ENCODE data around the gene HOXB6. TPM values are rescaled to one million over a fixed set of nuclear protein-coding genes. Genes with fewer than 3 reads are reported as not detected.

The HOXB6 gene
- total RNA-seq, 1 experiment from 2014 or later: 64.8 TPM

DNA sequence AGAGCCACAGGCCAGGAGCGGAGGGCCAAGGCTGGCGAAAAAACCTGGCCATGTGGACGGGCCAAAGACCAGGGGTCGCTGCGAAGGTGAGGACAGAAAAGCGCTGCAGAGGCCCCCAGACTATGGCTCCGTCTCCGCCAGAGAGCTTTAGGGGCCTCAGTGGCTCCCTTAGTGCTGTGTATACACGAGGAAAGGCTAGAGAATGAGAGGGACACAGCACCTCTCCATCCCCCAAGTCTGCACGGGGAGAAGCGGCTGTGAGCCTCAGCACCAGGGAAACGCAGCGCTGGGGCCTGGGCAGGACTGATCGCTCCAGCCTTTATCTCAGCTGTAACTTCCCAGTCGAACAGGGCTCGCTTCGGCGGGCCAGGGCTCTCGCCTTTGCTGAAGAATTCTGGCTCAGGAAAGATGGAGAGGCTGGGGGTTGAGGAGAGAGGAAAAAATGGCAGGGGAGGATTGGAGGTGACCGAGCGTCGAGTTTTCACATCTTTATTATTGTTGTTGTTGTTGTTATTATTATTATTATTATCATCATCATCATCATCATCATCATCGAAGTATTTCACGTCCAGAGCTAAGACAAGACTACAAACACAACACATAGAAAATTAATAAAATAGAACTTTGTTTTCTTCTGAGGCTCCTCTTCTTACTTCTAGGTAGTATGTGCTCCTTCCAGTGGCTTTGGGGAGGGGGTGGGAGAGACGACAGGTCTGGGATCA, 9.3 kb downstream of the HOXB6 start:
- intact Hi-C loops (cut with micrococcal nuclease): no loop called here
- Histone ChIP-seq H2AFZ (ENCODE audit: low read depth, low read length, poor library complexity, severe bottlenecking) (no peak overlapping the region), H3K4me3 (replicated peaks in 1 of 2; ENCODE audit: low read depth in 1 of 2, low read length in 2 of 2) (no peak overlapping the region), H4K20me1 (ENCODE audit: insufficient read depth) (no peaks in the 10 kb centered on the region), H3K4me1 (ENCODE audit: control insufficient read depth in 1 of 2, insufficient read depth in 2 of 2, low read length in 2 of 2) (peaks cover 7% of the 10 kb centered on the region in 2 experiments), H3K9ac (ENCODE audit: low read length) (no peak overlapping the region), H3K9me2 (ENCODE audit: insufficient read depth) (no peaks in the 10 kb centered on the region), H3K27me3 (ENCODE audit: insufficient read depth, low read length) (no peaks in the 10 kb centered on the region), H3K4me2 (ENCODE audit: low read length) (no peak overlapping the region), H3K27ac (ENCODE audit: low read depth, low read length) (no peak overlapping the region), H3K36me3 (ENCODE audit: control insufficient read depth in 1 of 2, insufficient read depth in 2 of 2, low read length in 2 of 2) (peaks cover 24 to 30% of the 10 kb centered on the region in 2 experiments; a peak in 3 of 4 replicates), H3K79me2 (ENCODE audit: insufficient read depth, low read length) (peaks cover 83% of the 10 kb centered on the region), H3K9me3 (ENCODE audit: control insufficient read depth in 1 of 2, insufficient read depth in 1 of 2, low read depth in 1 of 2, low read length in 2 of 2) (no peaks in the 10 kb centered on the region)
- no peak for DNase-seq (ENCODE audit: low read depth, low spot score)
- RAD21 ChIA-PET (ENCODE audit: low non-redundant PET in 1 of 2, low total read pairs in 2 of 2, uncharacterized antibody in 2 of 2, unreplicated experiment in 2 of 2): no interaction called here
- no peak for ATAC-seq
- TF ChIP-seq EGR1 (IDR thresholded peaks at IDR 0.05; ENCODE audit: low read depth): no peak
- CTCF ChIA-PET: no interaction called here
- no TSS peak for BruUV-seq (replicated peaks)
- POLR2A ChIA-PET: no interaction called here

DNA sequence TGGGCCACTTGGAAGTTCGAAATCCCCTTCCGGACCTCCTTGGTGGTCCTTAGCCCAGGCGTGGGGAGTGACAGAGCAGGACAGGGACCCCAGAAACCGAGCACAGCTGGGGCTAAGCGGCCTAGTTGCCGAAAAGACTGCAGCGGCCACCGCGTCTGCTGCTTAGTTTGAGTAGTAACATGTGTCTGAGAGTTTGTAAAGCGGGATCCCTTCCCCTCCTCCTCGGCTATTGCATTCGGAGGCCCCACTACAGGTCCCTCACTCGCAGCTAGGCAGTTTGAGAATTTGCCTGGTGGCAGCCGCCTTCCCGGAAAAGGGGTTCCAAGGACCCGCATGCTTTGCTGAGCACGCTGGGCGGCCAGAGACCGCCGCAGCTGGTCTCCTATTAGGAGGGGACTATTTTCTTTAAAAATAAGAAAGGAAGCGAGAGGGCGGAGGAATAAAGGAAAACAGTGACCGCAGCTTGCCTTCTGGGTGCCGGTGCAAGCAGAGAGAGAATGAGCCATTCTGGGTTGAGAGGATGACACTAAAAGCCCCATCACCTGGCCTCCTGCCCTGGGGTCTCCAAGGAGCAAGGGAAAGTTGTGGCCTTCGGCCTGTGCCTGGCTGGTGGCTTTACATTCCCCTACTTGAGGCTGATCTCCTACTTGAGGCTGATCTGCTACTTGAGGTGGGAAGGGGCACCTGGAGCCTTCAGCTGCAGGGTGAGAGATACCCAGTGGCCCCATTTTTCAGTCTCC, 10.1 kb downstream of the HOXB6 start:
- Histone ChIP-seq H4K20me1 (ENCODE audit: insufficient read depth) (no peaks in the 10 kb centered on the region), H3K27me3 (ENCODE audit: insufficient read depth, low read length) (no peaks in the 10 kb centered on the region), H3K27ac (ENCODE audit: low read depth, low read length) (no peak overlapping the region), H3K4me1 (ENCODE audit: control insufficient read depth in 1 of 2, insufficient read depth in 2 of 2, low read length in 2 of 2) (no peaks in the 10 kb centered on the region; a peak in 2 of 4 replicates), H2AFZ (ENCODE audit: low read depth, low read length, poor library complexity, severe bottlenecking) (no peak overlapping the region), H3K4me2 (ENCODE audit: low read length) (no peak overlapping the region), H3K9ac (ENCODE audit: low read length) (no peak overlapping the region), H3K9me3 (ENCODE audit: control insufficient read depth in 1 of 2, insufficient read depth in 1 of 2, low read depth in 1 of 2, low read length in 2 of 2) (no peaks in the 10 kb centered on the region), H3K36me3 (ENCODE audit: control insufficient read depth in 1 of 2, insufficient read depth in 2 of 2, low read length in 2 of 2) (peaks cover 24 to 30% of the 10 kb centered on the region in 2 experiments; a peak in 3 of 4 replicates), H3K9me2 (ENCODE audit: insufficient read depth) (no peaks in the 10 kb centered on the region), H3K79me2 (ENCODE audit: insufficient read depth, low read length) (peaks cover 79% of the 10 kb centered on the region), H3K4me3 (replicated peaks in 1 of 2; ENCODE audit: low read depth in 1 of 2, low read length in 2 of 2) (no peak overlapping the region)
- POLR2A ChIA-PET: no interaction called here
- ATAC-seq (no peak), DNase-seq (ENCODE audit: low read depth, low spot score) (no peak)
- BruUV-seq (replicated peaks): no TSS peak
- intact Hi-C loops (cut with micrococcal nuclease): no loop called here
- TF ChIP-seq ZFX (IDR thresholded peaks at IDR 0.05): 0 out of 2 replicates have a peak, but pooled peaks have one; percentile 21
- TF ChIP-seq, protein P1, sequence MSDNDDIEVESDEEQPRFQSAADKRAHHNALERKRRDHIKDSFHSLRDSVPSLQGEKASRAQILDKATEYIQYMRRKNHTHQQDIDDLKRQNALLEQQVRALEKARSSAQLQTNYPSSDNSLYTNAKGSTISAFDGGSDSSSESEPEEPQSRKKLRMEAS (IDR thresholded peaks at IDR 0.05): no peak
- CTCF ChIA-PET: no interaction called here
- RAD21 ChIA-PET (ENCODE audit: low non-redundant PET in 1 of 2, low total read pairs in 2 of 2, uncharacterized antibody in 2 of 2, unreplicated experiment in 2 of 2): interaction anchor here in 1 of 2 experiments (0.7 kb wide), 1 partner anchor 378 kb away, joined by 4 read pairs; no protein-coding TSS in a partner anchor
